HG02938 (cell line): ENCODE results near the gene HEXIM1.

ENCODE experiments used
- ATAC-seq: cut with Tn5 transposase; IDR thresholded peaks from one replicate; pipeline ENCODE4 v1.9.1; 2021; ENCODE audit warnings: mild to moderate bottlenecking, moderate library complexity; ENCODE audit not compliant: unreplicated experiment

HEXIM1 gene

GRCh38 chr17:45168991-45169752, 20.9 kb downstream of the HEXIM1 start:
- ATAC-seq, result no peak

- no peak for ATAC-seq
Observed at GRCh38 chr17:45170280-45170930, 22.1 kb downstream of the HEXIM1 start.

- ATAC-seq, result no peak
Observed at GRCh38 chr17:45170931-45171337, 22.7 kb downstream of the HEXIM1 start.

- ATAC-seq, result no peak
Observed at GRCh38 chr17:45171338-45172231, 23.3 kb downstream of the HEXIM1 start.

GRCh38 chr17:45172232-45172540, 23.9 kb downstream of the HEXIM1 start:
- no peak for ATAC-seq

- no peak for ATAC-seq
Observed at GRCh38 chr17:45172541-45173286, 24.4 kb downstream of the HEXIM1 start.

GRCh38 chr17:45175759-45176115, 27.5 kb downstream of the HEXIM1 start:
- no peak for ATAC-seq

- ATAC-seq, result no peak
Observed at GRCh38 chr17:45177563-45177962, 29.3 kb downstream of the HEXIM1 start.

GRCh38 chr17:45184144-45184543, 35.9 kb downstream of the HEXIM1 start:
- ATAC-seq, result no peak

GRCh38 chr17:45186801-45187354, 38.6 kb downstream of the HEXIM1 start:
- no peak for ATAC-seq

- no peak for ATAC-seq
Observed at GRCh38 chr17:45189009-45189408, 40.7 kb downstream of the HEXIM1 start.

GRCh38 chr17:45190503-45191255, 42.4 kb downstream of the HEXIM1 start:
- no peak for ATAC-seq

GRCh38 chr17:45195424-45195823, 47.1 kb downstream of the HEXIM1 start:
- no peak for ATAC-seq

- ATAC-seq, result no peak
Observed at GRCh38 chr17:45197108-45197507, 48.8 kb downstream of the HEXIM1 start.

GRCh38 chr17:45197555-45198334, 49.5 kb downstream of the HEXIM1 start:
- peak; percentile 58 for ATAC-seq

- ATAC-seq, result no peak
Observed at GRCh38 chr17:45200701-45201100, 52.4 kb downstream of the HEXIM1 start.

GRCh38 chr17:45201457-45201856, 53.2 kb downstream of the HEXIM1 start:
- no peak for ATAC-seq
